Activated effector memory CD4-positive, alpha-beta T cell treated with Interleukin-2 at 50 U/mL for 16 hours (primary cell): Measurements from ENCODE around the gene THOC5.
"Not testable (repeated sequence)": the region's sequence is repeated elsewhere in the genome, so short reads cannot be mapped to it uniquely, and the experiment has no call there.

Experiments
- DNase-seq: peaks from one replicate; pipeline ENCODE4 v3.0.0-alpha.2; 2020

The THOC5 gene

DNA sequence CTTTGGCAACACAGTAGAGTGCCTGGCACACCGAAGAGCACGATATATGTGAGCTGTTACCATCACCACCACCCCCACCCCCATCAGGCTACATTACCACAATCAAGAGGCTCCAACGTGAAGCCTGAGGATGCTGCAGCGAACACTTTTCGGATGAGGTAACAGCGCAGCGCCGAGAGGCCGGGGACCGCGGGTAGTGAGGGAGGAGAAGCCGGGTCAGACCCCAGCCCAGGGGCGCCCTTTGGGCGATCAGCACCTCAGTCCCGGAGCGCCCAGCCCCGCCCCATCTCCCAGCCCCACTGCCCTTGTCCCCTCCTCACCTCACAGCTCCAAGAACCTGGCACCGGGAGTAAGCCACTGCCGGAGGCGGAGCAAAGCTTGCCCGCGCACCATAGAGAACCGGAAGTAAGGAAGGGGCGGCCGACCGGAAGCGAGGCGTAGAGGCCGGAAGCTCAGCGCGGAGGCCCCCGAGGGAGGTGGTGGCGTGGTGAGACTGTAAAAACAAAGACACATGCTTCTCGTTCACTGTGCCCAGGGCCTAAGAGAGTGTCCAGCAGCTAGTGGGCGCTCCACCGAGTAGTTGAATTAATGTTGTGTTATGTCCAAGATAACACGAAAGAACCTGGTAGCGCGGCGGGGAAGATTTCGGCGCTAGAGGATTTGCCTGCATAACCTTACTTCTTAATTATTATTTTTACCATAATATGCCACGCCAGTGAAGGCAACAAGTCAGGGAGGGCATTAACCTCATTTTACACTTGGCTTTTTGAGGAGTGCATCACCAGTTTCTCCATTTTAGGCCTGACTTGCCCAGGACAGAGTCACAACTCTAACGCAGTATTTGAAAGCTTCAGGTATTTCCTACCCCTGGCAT lies at the start of gene THOC5:
Gene THOC5, minus strand, starts transcription at position 407 of the 874 bp plus-strand sequence. CDS start 4,610 bp downstream, outside the sequence.
- DNase-seq: peak; percentile 85

DNA sequence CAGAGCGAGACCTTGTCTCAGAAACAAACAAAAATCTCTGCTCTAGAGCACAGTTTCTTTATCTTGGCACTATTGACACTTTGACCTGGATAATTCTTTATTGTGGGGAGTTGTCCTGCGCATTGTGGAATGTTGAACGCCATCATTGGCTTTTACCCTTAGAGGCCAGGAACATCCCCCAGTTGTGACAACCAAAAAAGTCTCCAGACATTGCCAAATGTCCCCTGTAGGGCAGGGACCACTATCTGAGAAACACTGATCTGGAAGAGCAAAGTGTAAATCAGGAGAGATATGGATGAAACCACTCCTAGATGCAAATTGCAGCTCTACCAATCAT lies 45.1 kb upstream of the THOC5 start:
- DNase-seq: no peak

DNA sequence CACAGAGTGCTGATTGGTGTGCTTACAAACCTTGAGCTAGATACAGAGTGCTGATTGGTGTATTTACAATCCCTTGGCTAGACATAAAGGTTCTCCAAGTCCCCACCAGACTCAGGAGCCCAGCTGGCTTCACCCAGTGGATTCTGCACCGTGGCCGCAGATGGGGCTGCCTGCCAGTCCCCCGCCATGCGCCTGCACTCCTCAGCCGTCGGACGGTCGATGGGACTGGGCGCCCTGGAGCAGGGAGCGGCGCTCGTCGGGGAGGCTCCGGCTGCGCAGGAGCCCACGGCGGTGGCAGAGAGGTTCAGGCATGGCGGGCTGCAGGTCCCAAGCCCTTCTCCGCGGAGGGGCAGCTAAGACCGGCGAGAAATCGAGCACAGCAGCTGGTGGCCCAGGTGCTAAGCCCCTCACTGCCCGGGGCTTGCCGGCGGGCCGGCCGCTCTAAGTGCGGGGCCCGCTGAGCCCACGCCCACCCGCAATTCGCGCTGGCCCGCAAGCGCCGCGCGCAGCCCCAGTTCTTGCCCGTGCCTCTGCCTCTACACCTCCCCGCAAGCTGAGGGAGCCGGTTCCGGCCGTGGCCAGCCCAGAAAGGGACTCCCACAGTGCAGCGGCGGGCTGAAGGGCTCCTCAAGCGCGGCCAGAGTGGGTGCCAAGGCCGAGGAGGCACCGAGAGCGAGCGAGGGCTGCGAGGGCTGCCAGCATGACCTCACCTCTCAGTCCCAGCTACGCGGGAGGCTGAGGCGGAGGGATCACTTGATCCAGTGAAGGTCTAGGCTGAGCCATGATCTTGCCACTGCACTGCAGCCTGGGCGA lies 44.5 kb upstream of the THOC5 start:
- not testable (repeated sequence) for DNase-seq

DNA sequence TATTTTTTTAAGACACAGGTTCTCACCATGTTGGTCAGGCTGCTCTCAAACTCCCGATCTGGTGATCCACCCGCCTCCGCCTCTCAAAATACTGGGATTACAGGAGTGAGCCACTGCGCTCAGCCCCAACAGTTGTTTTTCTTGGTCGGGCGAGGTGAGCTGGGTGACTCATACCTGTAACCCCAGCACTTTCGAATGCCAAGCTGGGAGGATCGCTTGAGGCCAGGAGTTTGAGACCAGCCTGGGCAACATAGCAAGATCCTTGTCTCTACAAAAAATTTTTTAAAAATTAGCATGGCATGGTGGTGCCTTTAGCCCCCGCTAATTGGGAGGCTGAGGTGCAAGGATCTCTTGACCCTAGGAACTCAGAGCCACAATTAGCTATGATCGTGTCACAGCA lies 42.9 kb upstream of the THOC5 start:
- DNase-seq: no peak

DNA sequence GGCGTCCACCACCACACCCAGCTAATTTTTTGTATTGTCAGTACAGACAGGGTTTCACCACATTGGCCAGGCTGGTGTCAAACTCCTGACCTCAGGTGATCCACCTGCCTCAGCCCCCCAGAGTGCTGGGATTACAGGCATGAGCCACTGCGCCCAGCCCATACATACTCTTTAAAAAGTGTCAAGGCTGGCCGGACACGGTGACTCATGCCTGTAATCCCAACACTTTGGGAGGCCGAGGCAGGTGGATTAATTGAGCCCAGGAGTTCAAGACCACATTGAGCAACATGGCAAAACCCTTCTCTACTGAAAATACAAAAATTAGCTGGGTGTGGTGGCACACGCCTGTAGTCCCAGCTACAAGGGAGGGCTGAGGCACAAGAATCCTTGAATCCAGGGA lies 40.9 kb upstream of the THOC5 start:
- not testable (repeated sequence) for DNase-seq

DNA sequence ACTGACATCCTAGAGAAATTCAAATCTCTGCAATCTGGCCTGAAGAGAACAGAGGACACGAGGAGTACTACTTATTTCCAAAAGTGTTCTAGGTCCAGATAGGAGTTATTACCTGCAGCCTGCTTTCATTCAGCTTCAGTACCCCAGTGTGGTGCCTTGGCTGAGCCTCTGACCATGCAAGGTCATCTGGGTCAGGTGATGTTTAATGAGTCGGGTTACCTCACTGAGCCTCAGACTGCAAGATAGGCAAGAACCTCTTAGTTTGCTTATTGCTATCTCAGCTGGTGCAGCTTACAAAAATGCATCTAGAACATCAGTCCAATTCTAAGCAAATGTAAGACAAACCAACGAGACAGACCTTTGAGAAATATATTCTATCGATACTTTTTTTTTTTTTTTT lies 40.4 kb upstream of the THOC5 start:
- no peak for DNase-seq

DNA sequence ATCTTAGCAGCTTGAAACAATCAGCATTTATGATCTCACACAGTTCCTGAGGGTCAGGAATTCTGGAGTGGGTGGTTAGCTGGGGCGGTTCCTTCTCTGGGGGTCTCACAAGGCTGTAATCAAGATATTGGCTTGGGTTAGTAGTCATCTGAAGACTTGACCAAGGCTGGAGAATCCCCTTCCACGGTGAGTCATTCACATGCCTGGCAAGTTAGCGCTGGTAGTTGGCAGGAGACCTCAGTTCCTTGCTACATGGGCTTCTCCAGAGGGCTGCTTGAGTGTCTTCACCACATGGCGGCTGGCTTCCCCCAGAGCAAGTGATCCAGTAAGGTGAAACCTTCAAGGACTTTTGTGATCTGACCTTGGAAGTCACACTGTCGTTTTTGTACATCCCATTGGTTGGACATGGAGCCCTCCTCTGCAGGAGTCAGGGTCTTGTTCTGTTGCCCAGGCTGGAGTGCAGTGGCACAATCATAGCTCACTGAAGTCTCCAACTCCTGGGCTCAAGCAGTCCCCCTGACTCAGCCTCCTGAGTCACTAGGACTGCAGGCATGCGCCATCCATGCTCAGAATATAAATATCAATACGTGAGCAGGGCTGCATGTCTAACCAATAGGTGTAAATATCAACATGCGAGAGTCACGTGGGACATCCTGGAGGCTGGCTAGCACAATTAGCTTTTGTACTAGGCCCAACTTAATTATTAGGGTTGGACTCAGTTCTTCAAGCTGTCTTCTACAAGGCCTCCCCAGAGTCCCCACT lies 34.6 kb upstream of the THOC5 start:
- no peak for DNase-seq

DNA sequence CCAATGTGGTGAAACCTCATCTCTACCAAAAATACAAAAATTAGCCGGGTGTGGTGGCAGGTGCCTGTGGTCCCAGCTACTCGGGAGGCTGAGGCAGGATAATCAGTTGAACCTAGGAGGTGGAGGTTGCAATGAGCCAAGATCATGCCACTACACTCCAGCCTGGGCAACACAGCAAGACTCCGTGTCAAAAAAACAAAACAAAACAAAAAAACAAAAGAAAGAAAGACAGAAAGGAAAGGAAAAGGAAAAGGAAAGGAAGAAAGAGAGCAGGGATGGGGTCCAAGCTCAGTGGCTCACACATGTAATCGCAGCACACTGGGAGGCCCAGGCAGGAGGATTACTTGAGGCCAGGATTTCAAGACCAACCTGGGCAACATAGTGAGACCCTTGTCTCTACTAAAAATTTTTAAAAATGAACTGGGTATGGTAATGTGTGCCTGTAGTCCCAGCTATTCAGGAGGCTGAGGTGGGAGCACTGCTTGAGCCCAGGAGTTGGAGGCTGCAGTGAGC lies 32.7 kb upstream of the THOC5 start:
- DNase-seq: not testable (repeated sequence)

DNA sequence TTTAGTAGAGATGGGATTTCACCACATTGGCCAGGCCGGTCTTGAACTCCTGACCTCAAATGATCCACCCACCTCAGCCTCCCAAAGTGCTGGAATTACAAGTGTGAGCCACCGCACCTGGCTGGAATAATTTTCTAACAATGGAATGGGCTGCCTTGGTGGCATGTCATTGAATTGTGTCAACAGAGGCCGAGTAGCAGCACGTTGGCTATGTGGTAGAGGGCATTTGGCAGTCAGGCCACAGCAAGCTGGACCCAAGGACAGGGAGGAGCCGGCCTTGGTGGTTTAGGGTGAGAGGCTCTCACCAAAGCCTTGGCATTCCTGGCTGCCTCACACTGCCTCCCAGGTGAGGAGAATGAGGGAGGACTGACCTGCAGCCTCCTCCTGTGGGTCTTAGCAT lies 31.4 kb upstream of the THOC5 start:
- no peak for DNase-seq

DNA sequence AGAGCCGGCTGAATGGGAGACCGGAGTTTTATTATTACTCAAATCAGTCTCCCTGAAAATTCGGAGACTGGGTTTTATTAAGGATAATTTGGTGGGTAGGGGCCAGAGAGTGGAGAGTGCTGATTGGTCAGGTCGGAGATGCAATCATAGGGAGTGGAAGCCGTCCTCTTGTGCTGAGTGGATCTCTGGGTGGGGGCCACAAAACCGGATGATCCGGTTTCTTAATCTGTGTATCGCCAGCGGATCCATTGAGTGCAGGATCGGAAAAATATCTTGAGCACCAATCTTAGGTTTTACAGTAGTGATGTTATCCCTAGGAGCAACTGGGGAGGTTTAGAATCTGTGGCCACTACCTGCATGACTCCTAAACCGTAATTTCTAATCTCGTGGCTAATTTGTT lies 28.2 kb upstream of the THOC5 start:
- no peak for DNase-seq

DNA sequence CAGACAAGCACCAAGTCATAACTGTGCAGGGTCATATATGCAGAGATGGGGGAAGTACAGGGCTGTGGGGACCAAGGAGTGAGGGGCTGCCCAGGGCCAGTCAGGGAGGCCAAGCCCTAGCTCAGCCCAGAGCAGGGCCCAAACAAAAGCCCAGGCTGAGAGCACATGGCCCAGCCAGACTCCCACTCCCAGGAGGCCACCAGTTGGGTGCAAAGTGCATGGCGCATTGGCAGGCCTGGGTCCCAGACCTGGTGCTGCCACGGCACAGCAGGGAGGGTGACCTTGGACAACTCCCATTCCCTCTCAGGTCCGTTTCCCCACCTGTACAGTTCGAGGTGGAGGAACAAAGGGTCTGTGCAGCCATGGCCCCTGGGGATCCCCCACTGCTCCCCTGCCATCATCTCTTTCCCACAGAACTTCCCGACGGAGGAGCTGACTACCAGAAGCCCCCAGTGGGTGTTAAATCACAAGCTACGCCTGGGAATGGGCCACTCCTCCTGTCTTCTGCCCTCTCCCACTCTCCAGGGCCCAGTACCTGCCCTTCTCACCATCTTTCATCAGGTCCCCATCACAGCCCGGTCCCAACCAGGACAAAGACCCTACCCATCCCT lies 26.7 kb upstream of the THOC5 start:
- no peak for DNase-seq

DNA sequence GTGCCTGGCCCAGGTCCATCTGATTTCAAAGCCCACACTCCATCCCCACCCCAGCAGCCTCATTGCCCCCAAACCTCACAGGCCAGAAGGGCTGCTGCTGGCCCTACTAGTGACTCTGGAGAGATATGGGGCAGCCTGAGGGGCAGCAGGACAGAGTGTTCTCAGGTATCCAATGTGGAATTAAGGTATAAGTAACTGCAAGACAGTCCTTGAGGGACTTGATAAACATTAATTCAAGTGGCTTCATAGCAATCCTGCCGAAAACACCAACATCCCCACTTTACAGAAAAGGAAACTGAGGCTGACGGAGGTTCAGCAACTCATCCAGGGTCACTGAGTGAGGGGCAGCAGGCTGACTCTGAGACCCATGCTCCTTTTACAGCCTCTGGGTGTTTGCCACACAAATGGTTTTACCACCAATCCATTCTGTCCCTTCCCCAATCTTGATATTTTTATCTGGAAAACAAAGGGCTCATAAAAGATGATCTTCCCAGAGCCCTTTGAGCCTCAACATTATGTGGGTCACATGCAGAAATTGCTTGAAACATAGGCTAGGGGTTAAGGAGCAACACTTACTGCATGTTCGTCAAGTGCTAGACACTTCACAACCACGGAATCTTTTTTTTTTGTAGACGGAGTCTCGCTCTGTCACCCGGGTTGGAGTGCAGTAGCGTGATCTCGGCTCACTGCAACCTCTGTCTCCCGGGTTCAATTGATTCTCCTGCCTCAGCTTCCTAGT lies 25.1 kb upstream of the THOC5 start:
- no peak for DNase-seq

DNA sequence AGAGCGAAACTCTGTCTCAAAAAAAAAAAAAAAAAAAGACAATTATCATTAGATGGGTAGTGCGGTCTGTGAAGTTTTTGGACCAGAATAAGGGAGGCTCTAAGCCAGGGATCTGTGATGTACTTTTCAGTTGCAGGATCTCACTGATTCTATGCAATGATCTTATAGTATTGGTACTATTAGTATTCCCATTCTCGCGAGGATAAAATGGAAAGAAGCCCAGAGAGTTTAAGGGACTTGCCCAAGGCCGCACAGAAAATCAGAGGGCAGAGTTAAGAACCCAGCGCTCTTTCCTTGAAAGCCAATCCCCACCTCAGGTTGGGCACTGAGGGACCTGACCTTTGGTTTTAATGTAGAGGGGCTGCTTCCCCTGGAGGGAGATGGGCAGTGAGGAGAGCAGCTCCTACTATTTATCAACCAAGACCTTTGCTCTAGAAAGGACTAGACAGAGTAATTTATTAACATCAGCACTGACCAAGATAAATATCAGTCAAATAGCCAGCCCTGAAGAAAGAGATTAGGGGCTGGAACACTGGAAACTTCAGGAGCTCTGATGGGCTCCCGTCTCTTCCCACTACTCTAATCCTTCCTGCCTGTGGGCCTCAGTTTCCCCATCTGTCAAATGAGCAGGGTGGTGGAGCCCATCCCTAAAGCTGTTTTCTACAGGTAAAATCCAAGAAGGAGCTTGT lies 21.3 kb upstream of the THOC5 start:
- DNase-seq: no peak

DNA sequence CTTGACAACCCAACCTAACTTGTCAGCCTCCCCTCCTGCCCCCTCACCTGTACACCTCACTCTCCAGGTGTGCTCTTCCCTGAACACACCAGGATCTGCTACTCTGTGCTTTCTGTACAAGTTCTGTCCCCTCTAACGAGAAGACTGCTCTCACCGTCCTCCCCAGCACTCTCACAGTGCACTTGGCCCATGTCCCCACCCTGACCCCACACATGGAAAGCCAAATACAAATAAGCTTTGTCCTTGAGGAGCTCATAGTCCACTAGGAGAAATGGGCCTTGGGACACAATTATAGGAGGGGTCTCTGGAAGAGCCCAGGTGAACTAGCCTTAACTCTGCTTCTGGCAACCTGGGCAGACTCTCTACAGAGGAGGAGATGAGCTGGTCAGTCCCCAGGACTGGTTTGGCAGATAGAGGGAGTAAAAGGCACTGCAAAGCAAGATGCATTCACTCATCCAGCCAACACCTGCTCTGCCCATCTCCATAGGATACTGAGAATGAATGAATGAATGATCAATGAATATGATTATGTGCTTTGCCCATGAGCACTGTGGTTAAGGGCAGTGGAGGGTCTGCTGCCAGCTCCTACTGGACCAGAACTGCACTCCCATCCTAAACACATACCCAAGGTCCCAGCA lies 17.5 kb upstream of the THOC5 start:
- DNase-seq: no peak

DNA sequence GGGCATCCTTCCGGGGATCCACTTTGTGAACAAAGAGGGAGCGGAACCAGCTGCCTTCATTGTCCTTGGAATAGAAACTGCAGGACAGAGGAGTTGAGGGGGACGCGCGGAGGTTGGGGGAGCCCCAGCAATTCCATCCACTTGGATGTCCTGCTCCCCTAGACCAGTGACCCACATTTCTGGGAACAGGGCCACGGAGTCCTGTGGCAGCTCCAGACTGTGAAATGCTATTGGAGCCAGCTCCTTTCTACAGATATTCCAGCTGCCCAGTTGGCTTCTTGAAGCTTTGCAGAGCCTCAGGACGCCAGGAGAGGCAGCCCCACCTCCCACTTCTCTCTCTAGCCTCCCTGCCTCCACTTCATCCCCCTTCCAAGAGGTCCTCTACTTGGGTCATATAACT lies 16.9 kb upstream of the THOC5 start:
- no peak for DNase-seq

DNA sequence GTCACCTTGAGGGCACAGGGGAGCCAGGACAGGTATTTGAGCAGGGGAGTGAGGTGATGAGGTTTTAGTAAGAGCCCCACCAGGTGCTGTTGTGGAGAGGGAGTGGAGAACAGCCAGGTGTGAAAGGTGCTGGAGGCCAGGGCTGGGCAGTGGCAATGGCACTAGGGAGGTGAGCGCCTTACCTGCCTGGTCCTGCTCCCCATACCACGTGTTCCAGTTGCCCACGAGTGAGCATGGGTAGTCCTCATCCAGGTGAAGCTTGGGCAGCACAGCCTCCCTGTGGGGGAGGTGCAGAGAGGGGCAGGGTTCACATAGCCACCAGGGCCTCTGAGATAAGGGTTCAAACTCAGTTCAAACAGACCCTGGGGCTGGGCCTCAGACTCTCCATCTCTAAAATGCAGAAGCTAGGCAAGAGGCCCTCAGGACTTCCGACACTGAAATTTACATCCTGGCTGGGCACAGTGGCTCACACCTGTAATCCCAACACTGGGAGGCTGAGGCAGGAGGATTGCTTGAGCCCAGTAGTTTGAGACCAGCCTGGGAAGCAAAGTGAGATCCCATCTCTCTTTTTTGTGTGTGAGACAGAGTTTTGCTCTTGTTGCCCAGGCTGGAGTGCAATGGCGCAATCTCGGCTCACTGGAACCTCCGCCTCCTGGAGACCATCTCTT lies 15.6 kb upstream of the THOC5 start:
- no peak for DNase-seq

DNA sequence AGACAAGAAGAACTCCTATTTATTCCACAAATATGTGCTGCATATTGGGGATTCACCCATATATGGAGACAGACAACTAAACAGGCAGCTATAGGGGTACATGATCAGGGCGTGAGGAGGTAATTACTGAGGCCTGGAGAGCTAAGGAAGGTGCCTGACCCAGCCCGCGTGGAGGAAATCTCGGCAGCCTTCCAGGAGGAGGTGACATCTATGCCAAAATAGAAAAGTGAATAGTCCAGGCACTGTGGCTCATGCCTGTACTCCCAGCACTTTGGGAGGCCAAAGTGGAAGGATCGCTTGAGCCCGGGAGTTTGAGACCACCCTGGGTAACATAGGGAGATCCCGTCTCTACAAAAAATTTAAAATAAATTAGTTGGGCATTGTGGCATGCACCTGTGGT lies 13.8 kb upstream of the THOC5 start:
- no peak for DNase-seq

DNA sequence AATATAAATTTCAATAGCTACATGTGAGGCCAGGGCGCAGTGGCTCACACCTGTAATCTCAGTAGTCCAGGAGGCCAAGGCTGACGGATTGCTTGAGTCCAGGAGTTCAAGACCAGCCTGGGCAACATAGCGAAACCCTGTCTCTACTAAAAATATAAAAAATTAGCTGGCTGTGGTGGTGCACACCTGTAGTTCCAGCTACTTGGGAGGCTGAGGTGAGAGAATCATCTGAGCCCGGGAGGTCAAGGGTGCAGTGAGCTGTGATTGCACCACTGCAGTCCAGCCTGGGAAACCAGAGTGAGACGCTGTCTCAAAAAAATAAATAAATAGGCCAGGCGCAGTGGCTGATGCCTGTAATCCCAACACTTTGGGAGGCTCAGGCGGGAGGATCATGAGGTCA lies 13.0 kb upstream of the THOC5 start:
- not testable (repeated sequence) for DNase-seq

DNA sequence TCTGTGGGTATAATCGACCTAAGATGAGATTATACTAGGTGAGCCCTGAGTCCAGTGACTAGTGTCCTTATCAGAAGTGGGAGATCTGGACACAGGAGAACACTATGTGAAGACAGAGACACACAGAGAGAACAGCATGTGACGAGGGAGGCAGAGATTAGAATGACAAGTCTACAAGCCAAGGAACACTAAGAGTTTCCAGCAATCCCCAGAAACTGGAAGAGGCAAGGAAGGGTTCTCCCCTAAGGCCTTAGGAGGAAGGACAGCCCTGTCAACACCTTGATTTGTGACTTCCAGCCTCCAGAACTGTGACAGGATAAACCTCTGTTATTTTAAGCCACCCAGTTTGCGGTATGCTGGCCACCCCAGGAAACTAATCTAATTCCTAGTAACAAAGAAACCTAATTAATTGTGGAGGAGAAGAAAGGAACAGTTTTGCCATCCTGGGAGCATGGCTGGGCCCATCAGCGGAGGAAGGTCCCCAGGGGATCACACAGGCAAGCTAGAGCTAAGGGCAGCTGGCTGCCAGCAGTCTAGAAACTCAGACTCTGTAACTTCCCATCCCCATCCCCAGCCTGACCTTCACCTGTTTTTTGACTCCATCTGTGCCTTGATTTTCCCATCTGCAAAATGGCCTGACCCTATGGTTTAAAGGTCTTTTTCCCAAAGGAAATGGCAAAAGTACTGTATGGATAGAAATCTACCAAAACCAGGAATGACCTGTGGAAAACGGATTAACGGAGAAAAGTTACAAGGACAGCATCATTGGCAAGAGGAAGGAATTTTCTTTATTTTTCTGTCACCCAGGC lies 10.3 kb upstream of the THOC5 start:
- no peak for DNase-seq
